DLD1 (cell line): ENCODE data around the gene SLC9A6.
"Not testable (repeated sequence)": the region's sequence is repeated elsewhere in the genome, so short reads cannot be mapped to it uniquely, and the experiment has no call there.

Source experiments
- in situ Hi-C: cut with HindIII; loops from 2 replicates; pipeline ENCODE4 v1.10.0; 2017; ENCODE audit warnings: low sequenced_read_pairs

Gene SLC9A6

DNA sequence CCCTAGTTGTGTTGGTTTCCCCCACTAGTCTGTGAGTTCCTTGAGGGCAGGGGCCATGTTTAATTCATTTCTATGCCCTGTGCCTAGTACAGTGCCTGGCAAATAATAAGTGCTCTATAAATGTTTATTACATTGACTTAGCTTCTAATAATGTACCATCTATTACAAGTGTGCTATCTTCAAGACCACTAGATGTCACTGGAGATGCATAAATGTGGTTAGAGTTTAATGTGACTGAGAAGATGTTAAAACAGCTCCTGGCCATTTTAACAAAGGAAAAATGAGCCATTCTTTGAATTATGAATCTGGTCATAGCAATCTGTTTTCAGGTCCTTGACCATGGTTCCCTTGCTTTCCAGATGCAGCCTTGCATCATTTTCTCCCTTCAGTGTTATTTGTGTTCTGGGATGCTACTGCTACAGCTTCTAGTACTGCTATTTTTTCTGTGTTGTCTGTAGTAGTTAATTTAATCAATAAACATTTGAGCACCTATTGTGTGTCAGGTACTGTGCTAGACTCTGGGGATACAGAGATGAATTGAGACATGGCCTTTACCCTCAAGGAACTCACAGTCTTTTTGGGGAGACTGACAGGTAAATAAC is 43.2 kb downstream of the SLC9A6 start:
- in situ Hi-C loops, result no loop called here

GRCh38 chrX:136029766-136030165 is 44.5 kb downstream of the SLC9A6 start:
- in situ Hi-C loops, result no loop called here

- in situ Hi-C loops, result no loop called here
These were observed 45.3 kb downstream of the SLC9A6 start for GRCh38 chrX:136030303-136031191.

GRCh38 chrX:136031626-136032025 is 46.4 kb downstream of the SLC9A6 start:
- in situ Hi-C loops, result no loop called here

DNA sequence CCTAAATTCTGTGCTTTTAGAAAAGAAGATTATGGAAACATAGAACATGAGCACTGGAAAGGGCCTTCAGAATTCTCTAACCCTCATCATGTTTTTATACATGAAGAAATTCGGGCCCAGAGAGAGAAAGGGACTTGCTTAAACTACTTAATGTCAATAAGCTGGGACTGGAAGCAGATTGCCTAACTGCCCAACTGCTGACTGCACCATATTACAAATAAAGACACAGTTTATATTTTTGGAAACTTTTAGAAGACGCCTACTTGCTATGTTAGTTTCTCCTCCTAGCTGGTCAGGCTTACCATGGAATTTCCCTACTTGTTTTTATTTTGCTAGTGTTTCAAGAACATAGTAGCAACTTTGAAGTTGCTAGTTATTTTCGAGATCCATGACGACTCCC is 47.1 kb downstream of the SLC9A6 start:
- in situ Hi-C loops, result no loop called here

DNA sequence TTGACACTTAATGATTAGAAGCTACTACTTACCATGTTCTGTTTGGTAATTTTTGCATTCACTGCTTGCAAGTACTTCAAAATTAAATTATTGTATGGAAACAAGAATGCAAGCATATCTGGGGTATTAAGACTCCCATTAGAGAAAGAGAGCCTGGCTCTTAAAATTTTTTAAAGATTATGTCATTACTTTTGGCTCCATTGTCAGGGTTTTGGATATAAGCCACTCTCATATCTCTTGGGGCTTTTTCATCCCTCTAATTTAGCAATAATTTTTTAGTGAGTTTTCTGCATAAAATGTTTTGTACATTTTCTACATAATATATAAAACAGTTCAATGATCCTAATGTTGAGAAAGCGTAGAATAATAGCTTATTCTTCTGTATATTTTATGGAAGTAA is 49.4 kb downstream of the SLC9A6 start:
- in situ Hi-C loops, result no loop called here

GRCh38 chrX:136035663-136036062 is 50.4 kb downstream of the SLC9A6 start:
- in situ Hi-C loops, result no loop called here

DNA sequence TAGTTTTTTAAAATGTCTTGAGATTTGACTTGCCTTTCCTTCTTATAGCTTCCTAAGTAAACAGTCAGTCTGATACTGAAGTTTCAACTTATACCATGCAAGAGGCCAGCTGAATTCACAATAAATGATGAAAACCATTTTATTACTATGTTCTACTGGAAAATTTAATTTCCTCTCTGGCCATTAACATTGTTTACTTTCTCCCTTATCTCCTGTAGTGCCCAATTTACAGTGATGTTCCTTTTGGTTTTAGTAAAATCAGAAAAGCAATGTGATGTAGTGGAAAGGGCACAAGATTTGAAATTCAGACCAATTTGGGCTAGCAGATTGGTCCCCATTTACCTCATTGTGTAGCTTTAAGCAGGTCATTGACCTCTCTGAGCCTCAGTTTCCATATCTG is 54.2 kb downstream of the SLC9A6 start:
- in situ Hi-C loops, result no loop called here

DNA sequence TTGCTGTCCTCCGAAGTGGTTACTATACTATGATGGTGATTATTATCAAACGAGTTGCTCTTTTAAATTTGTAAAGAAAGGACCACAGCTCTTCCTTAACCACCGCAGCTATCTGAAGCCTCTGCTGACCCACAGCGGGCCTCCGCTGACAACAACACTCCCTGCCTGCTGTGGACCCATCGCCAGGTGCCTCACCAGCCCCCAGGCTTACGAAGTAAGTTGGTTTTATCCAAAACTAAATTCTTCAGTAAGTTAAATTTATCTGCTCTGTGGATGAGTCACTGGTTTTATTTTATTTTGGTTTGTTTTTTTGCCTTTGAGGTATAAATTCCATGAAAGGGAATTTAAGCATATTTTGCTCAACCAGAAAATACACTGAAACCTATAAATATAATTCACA is 54.7 kb downstream of the SLC9A6 start:
- in situ Hi-C loops, result no loop called here

DNA sequence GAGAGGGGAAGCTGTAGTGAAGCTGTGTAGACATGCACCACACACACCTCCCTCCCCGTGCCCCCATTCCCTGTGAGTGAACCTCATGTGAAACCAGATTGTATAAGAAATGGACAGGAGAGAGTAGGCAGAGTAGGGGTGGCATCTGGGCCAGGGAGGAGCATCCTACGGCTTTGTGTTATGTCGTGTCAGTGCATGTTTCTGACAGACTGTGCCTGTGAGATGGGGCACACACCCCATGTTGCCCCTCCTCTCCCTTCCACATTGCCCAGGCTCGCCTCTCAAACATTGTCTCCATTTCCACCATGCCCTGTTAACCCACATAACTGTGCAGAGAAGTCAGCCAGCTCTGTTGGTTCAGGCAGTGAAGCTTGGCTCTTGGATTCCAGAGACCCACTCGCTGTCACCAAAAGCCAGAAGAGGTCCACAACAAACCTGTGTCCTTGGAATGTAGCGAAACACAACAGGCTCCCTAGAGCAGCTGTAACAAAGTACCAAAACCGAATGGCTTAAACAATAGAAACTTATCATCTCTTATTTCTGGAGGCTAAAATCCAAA is 56.1 kb downstream of the SLC9A6 start:
- in situ Hi-C loops, result no loop called here

DNA sequence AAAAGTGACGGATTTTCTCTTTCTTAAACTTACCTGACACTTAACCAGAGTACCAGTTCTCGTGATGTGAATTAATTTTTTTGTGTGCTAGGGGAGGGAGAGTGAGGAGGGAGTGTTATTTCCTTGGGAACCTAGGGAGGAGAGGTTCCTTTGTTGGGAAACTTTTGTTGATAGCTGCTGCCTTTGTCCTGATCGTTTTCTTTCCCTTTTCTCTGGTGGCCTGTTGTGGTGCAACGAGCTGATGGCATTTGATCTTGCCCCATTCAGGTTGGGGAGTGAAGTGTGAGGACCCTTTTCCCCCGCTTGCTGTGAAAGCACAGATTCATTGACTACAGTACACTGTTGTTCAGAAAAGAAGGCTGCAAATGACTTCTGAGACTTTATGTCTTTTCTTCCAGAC is 59.8 kb downstream of the SLC9A6 start:
- in situ Hi-C loops, result no loop called here

DNA sequence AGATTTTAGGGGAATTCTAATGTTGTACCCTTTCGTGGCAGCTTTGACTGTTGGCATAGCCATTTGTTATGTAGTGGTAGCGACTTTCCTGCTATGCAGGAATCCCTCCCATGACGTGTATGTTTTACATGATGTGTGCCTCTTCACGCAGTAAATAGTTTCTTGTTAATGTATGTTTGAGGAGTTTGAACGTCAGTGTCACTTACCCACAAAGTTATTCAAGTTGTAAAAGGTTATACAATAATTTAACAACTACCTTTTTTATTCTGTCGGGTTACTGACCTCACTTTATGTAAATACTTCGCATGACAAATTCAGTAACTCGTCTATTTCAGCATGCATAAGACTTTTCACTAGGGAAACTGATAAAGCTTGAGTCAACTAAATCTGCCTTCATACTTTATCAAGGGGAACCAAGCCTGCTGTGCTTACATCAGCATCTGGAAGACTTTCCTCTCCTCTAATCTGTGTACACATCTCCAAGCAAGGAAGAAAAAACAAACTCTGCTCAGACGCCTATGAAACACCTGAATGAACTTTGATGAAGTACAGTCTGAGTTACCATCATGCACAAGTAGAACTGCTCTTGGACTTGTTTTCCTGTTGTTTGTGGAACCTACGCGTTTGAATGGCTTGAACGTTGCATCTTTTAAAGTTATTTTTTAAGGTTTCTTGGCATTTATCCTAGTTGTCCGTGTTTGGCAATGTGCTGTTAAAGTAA is 61.2 kb downstream of the SLC9A6 start:
- in situ Hi-C loops, result no loop called here

- in situ Hi-C loops, result no loop called here
These were observed 61.9 kb downstream of the SLC9A6 start for GRCh38 chrX:136047016-136047642.

DNA sequence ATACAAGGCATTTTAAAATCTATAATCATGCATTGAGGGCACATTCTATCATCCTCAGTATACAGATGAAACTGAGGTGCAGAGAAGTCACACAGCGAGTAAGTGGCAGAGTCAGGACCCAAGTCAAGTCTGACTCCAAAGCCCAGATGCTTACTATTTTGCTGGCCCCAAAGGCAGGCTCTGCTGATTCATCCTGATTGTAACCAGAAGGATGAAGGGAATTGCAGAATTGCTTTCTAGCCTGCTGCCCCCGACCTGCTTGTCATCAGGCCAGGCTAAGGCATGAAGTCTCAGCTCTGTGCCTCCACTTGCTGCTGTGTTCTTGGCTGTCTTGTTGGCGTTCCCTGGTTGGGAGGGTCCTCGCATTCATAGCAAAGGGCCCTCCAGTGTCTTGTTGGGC is 62.7 kb downstream of the SLC9A6 start:
- in situ Hi-C loops, result no loop called here

DNA sequence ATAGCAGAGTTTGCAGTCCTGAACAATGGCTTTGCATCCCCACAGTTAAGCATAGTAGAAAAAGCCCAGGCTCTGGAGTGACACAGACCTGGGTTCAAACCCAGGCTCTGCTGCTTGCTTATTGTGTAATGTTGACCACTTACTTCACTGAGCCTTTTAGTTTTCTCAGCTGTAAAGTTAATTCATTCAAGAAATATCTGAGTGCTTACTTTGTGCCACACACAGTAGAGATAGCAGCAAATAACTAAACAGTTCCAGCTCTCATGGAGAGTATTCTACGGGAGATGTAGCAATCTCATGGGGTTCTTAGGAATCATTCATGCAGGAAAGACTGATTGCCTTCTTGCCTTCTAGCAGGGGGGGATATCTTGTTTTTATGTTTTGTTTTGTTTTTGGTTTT is 63.2 kb downstream of the SLC9A6 start:
- in situ Hi-C loops, result no loop called here

GRCh38 chrX:136049608-136050007 is 64.4 kb downstream of the SLC9A6 start:
- in situ Hi-C loops, result no loop called here

- in situ Hi-C loops, result not testable (repeated sequence)
These were observed 65.6 kb downstream of the SLC9A6 start for GRCh38 chrX:136050875-136051274.

DNA sequence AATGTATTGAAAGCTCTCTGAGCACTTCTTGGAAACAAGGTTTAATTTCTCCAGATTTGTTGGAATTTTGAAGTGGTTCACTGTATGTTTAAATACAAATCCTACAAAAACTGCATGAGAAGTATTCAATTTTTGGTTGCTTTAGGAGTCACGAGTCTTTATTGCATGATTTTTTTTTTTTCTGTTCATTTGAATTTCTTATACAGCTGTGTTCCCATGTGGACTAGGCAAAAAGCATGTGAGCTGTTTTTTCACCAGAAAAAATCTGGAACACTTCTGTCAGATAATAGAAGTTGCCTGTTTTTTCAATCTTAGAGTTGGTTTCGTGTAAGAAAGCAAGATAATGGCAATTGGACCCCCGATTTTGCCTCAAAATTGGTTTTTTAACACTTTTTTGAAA is 66.4 kb downstream of the SLC9A6 start:
- in situ Hi-C loops, result no loop called here

- in situ Hi-C loops, result no loop called here
These were observed 70.5 kb downstream of the SLC9A6 start for GRCh38 chrX:136055651-136056221.

DNA sequence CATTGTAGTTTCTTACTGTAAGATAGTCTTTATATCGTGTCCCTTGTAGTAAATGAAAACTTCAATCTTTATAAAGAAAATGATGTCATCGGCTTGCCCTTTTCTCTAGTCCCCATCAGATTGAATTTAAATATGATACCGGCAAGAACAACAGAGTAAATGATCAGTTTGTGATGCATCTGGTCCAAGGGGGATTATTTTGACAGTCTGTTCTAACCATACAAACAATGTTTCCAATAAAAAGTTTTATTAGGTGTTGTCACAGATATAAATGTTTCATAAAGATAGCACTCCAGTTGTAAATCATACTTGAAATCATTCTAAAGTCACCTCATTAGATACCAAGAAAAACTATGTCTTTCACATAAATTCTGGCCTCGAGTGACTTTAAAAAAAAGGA is 72.3 kb downstream of the SLC9A6 start:
- in situ Hi-C loops, result no loop called here

- in situ Hi-C loops, result no loop called here
These were observed 74.1 kb downstream of the SLC9A6 start for GRCh38 chrX:136059350-136059749.
